Thoracic aorta (tissue), 2 donors: ENCODE data around the gene HNRNPC. TPM values are rescaled to one million over a fixed set of nuclear protein-coding genes. Genes with fewer than 3 reads are reported as not detected.

ENCODE experiments used
- ATAC-seq: fragments of 150-250 bp; one replicate; pipeline ENCODE4 v1.8.0; 2017; ENCODE audit warnings: low read depth; ENCODE audit not compliant: insufficient number of reproducible peaks, low FRiP score
- DNase-seq: peaks from one replicate; pipeline ENCODE4 v3.0.0-alpha.2; 2020; ENCODE audit warnings: low spot score
- H3K27ac ChIP-seq, 2 donors: fragments of 200-600 bp; sonication (generic); 1 replicate in 1 of 2; 2 replicates in 1 of 2; pipeline ENCODE4 v1.5.1; 2016; ENCODE audit warnings: mild to moderate bottlenecking in 2 of 2, moderate library complexity in 2 of 2
- H3K27me3 ChIP-seq: fragments of 200-600 bp; sonication (generic); replicated peaks from 2 replicates; pipeline ENCODE4 v1.6.0; 2016; ENCODE audit warnings: mild to moderate bottlenecking; ENCODE audit not compliant: insufficient read depth
- H3K36me3 ChIP-seq: fragments of 200-600 bp; sonication (generic); one replicate; pipeline ENCODE4 v1.5.1; 2016
- H3K4me1 ChIP-seq, 2 donors: fragments of 200-600 bp; sonication (generic); 1 replicate in 1 of 2; 2 replicates in 1 of 2; pipeline versions ENCODE4 v1.5.1 to v1.6.0; 2016; ENCODE audit warnings: low read depth in 2 of 2, mild to moderate bottlenecking in 1 of 2; ENCODE audit not compliant: control insufficient read depth in 1 of 2
- H3K4me3 ChIP-seq: fragments of 200-600 bp; sonication (generic); 2 replicates; pipeline ENCODE4 v1.5.1; 2016; ENCODE audit warnings: mild to moderate bottlenecking
- H3K9me3 ChIP-seq: fragments of 200-600 bp; sonication (generic); 2 replicates; pipeline ENCODE4 v1.5.1; 2016
- CTCF ChIP-seq: fragments of 200-600 bp; sonication (generic); IDR thresholded peaks from one replicate; pipeline ENCODE4 v1.5.1; 2019; ENCODE audit warnings: antibody characterized with exemption
- total RNA-seq, 2 donors: library from RNA; depleted of rRNA; stranded (reverse); fragments of >200 nt; gene quantifications; one replicate each; pipeline versions ENCODE4 v1.1.0 to v1.2.3, GENCODE V29; 2016

HNRNPC gene
- total RNA-seq, 2 donors from 2014 or later: 208 to 422 TPM

DNA sequence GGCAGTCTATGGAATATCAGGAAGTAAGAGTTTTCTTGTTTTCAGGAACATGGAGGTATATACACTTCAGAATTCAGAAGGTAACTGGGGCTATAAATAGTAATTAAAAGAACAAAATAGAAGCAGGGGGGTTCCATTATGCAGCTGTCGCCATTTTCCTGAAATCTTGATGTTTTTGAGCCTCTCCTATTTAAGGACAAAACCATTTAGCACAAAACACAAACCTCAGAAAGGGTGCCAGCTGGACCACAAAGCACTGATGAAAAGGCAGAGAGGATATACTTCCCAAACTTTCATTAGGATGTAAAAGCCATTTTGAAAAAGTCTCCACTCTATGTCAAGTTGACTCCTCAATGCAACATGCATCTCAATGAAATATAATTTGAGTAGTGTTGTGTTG, 59.2 kb downstream of the HNRNPC start:
- H3K9me3 ChIP-seq: no peaks in the 10 kb centered on the region
- no peak overlapping the region for H3K4me3 ChIP-seq

DNA sequence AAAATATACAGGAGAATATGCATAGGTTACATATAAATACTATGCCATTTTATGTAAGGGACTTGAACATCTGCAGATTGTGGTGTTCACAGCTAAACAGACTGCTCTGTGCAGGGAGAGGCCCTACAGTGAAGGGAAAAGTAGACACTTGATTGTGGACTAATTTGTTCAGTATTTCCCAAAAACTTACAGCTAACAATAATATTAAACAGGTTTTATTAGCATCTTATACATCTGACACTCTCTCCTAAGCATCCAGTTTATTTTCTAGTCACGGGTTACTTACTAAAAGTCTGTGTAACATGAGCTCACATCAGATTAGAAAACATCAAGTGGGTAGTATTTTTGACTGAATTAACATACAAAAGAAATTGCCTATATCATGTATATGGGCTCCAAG, 60.1 kb downstream of the HNRNPC start:
- H3K4me3 ChIP-seq: no peak overlapping the region
- ATAC-seq: no peak
- H3K27me3 ChIP-seq: no peaks in the 10 kb centered on the region
- no peak for TF ChIP-seq CTCF
- H3K4me1 ChIP-seq: peaks cover 0 to 2% of the 10 kb centered on the region in 2 donors
- peaks cover 51% of the 10 kb centered on the region for H3K36me3 ChIP-seq
- no peak overlapping the region for H3K27ac ChIP-seq
- H3K9me3 ChIP-seq: no peaks in the 10 kb centered on the region
- DNase-seq: no peak

More for the DNA sequence above, 59.2 kb downstream of the HNRNPC start:
- peaks cover 5 to 7% of the 10 kb centered on the region in 2 donors for H3K4me1 ChIP-seq
- no peaks in the 10 kb centered on the region for H3K27me3 ChIP-seq
- no peak for ATAC-seq
- TF ChIP-seq CTCF: no peak
- no peak overlapping the region for H3K27ac ChIP-seq
- DNase-seq: no peak
- peaks cover 44% of the 10 kb centered on the region for H3K36me3 ChIP-seq

- no peaks in the 10 kb centered on the region for H3K27me3 ChIP-seq
- no peaks in the 10 kb centered on the region for H3K4me1 ChIP-seq
- H3K27ac ChIP-seq: no peak overlapping the region
- H3K36me3 ChIP-seq: peaks cover 51% of the 10 kb centered on the region
- H3K9me3 ChIP-seq: no peaks in the 10 kb centered on the region
- no peak overlapping the region for H3K4me3 ChIP-seq
- ATAC-seq (no peak), DNase-seq (no peak)
- no peak for TF ChIP-seq CTCF
Observed at GRCh38 chr14:21208554-21208953, 60.7 kb downstream of the HNRNPC start.

- no peaks in the 10 kb centered on the region for H3K4me1 ChIP-seq
- peaks cover 39% of the 10 kb centered on the region for H3K36me3 ChIP-seq
- ATAC-seq (no peak), DNase-seq (no peak)
- TF ChIP-seq CTCF: no peak
- no peaks in the 10 kb centered on the region for H3K9me3 ChIP-seq
- no peak overlapping the region for H3K27ac ChIP-seq
- no peak overlapping the region for H3K4me3 ChIP-seq
- no peaks in the 10 kb centered on the region for H3K27me3 ChIP-seq
Observed at GRCh38 chr14:21206753-21207684, 62.2 kb downstream of the HNRNPC start.

GRCh38 chr14:21205678-21206581, 63.3 kb downstream of the HNRNPC start:
- no peak for DNase-seq
- Histone ChIP-seq H3K9me3 (no peaks in the 10 kb centered on the region), H3K4me1 (no peaks in the 10 kb centered on the region), H3K27me3 (no peaks in the 10 kb centered on the region), H3K36me3 (peaks cover 30% of the 10 kb centered on the region), H3K27ac (no peak overlapping the region), H3K4me3 (no peak overlapping the region)
- no peak for ATAC-seq
- TF ChIP-seq CTCF: no peak
